ENCODE results near the gene LRRC7. TPM values are rescaled to one million over a fixed set of nuclear protein-coding genes. Genes with fewer than 3 reads are reported as not detected.

The LRRC7 gene
- total RNA-seq, 4 donors from 2014 or later, result 0.40 to 1.7 (median 0.63) TPM

DNA sequence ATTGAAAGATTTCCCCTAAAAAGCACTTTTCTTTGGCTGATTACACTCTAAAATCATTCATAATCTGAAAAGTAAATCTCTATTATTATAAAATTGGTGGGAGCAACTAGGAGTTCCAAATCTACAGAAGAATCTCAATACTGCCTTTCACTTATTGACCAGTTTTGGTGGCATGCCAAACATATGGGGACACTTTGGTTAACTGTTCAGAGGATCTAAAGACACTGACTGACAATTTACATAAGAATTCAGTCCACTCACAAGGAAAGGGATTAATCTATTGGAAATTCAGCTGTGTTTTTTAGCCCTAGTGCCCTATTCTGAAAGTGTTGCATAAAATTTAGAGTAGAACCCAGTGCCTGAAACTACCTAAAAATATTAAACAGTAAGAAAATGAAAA lies 524.1 kb downstream of the LRRC7 start:
- DNase-seq, result no peak
- Histone ChIP-seq H3K36me3 (no peaks in the 10 kb centered on the region), H3K27ac (no peak overlapping the region), H3K4me3 (no peak overlapping the region), H3K27me3 (no peaks in the 10 kb centered on the region), H3K4me1 (no peaks in the 10 kb centered on the region), H3K9me3 (no peaks in the 10 kb centered on the region)
- TF ChIP-seq, protein P1, sequence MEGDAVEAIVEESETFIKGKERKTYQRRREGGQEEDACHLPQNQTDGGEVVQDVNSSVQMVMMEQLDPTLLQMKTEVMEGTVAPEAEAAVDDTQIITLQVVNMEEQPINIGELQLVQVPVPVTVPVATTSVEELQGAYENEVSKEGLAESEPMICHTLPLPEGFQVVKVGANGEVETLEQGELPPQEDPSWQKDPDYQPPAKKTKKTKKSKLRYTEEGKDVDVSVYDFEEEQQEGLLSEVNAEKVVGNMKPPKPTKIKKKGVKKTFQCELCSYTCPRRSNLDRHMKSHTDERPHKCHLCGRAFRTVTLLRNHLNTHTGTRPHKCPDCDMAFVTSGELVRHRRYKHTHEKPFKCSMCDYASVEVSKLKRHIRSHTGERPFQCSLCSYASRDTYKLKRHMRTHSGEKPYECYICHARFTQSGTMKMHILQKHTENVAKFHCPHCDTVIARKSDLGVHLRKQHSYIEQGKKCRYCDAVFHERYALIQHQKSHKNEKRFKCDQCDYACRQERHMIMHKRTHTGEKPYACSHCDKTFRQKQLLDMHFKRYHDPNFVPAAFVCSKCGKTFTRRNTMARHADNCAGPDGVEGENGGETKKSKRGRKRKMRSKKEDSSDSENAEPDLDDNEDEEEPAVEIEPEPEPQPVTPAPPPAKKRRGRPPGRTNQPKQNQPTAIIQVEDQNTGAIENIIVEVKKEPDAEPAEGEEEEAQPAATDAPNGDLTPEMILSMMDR (IDR thresholded peaks at IDR 0.05), result no peak
- no peak for TF ChIP-seq POLR2A (IDR thresholded peaks at IDR 0.05)

DNA sequence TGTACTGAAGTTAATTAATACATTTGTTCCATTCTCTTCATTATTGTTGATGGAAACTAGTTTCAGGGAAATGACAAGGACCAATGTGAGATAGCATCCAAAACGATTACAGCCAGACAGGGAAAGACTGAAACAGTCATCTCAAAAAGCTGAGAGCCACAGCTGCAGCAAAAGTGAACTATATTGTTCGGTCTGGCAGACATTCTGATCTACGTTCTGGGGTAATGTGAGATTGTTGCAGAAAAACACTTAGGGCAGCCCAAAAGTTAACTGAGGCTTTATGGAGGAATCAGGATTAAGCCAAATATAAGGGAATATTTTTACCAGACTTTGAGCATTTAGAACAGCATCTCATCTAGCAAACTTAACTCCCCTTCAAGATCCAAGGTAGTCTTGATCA lies 524.8 kb downstream of the LRRC7 start:
- Histone ChIP-seq H3K4me1 (no peaks in the 10 kb centered on the region), H3K27me3 (no peaks in the 10 kb centered on the region), H3K36me3 (no peaks in the 10 kb centered on the region), H3K27ac (no peak overlapping the region), H3K9me3 (no peaks in the 10 kb centered on the region), H3K4me3 (no peak overlapping the region)
- DNase-seq, result no peak
- TF ChIP-seq POLR2A (IDR thresholded peaks at IDR 0.05), result no peak
- TF ChIP-seq, protein P1 (IDR thresholded peaks at IDR 0.05), result no peak

- H3K4me1 ChIP-seq, result no peaks in the 10 kb centered on the region
- no peaks in the 10 kb centered on the region for H3K27me3 ChIP-seq
- H3K36me3 ChIP-seq, result no peaks in the 10 kb centered on the region
- H3K9me3 ChIP-seq, result no peaks in the 10 kb centered on the region
- TF ChIP-seq, protein P1 (IDR thresholded peaks at IDR 0.05), result no peak
- no peak for TF ChIP-seq POLR2A (IDR thresholded peaks at IDR 0.05)
- no peak overlapping the region for H3K27ac ChIP-seq
- no peak for DNase-seq
- no peak overlapping the region for H3K4me3 ChIP-seq
Measured at GRCh38 chr1:70093250-70093975, 525.7 kb downstream of the LRRC7 start.

DNA sequence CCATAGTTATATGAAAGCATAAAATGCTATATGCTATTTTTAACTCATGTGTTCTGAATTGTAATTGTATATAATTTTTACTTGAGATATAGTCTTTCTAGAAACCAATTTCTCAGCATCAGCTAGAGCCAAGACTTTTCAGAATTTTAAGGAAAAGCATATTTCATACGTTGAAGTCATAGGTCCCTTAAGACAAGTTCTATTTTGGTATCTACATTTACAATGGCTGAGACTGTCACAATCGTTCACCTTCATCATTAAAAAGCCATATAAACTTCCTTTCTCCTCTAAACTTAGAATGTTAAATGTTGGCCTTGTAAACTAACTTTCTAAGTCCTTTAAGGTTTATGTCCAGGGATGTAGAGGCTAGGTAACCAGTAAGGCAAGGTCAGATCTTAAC lies 533.5 kb downstream of the LRRC7 start:
- no peaks in the 10 kb centered on the region for H3K4me1 ChIP-seq
- H3K27ac ChIP-seq, result no peak overlapping the region
- H3K36me3 ChIP-seq, result no peaks in the 10 kb centered on the region
- TF ChIP-seq, protein P1 (IDR thresholded peaks at IDR 0.05), result no peak
- no peak for TF ChIP-seq POLR2A (IDR thresholded peaks at IDR 0.05)
- no peak for DNase-seq
- H3K9me3 ChIP-seq, result no peaks in the 10 kb centered on the region
- H3K4me3 ChIP-seq, result no peak overlapping the region
- no peaks in the 10 kb centered on the region for H3K27me3 ChIP-seq

DNA sequence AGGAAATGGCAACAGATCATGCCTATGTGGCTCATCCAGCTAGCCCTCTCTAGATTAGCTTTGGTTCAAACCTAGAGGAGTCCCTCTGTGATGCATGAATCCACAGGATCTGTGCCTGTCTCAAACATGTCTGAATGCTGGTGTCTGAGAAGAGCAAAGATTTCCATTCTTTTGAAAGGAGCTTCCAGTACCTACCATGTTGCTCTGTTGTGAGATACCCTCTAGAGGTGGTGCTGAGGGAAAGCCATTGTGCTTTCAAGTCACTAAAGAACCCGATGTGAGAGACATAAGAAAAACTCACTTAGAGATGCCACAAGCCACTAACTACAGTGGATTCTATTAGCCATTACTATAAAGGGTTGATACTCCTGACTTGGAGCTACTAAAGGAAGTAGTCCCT lies 534.1 kb downstream of the LRRC7 start:
- H3K4me1 ChIP-seq, result no peaks in the 10 kb centered on the region
- TF ChIP-seq POLR2A (IDR thresholded peaks at IDR 0.05), result no peak
- TF ChIP-seq, protein P1 (IDR thresholded peaks at IDR 0.05), result no peak
- H3K27me3 ChIP-seq, result no peaks in the 10 kb centered on the region
- no peaks in the 10 kb centered on the region for H3K36me3 ChIP-seq
- no peak overlapping the region for H3K27ac ChIP-seq
- no peak overlapping the region for H3K4me3 ChIP-seq
- DNase-seq, result no peak
- H3K9me3 ChIP-seq, result no peaks in the 10 kb centered on the region
